H9 (cell line): ENCODE data around the gene FFAR3. TPM values are rescaled to one million over a fixed set of nuclear protein-coding genes. Genes with fewer than 3 reads are reported as not detected.

Experiments used
- DNase-seq: peaks from one replicate; pipeline ENCODE4 v3.0.0-alpha.2; 2017
- H2AFZ ChIP-seq: one replicate; pipeline ENCODE4 v1.6.1; 2013; ENCODE audit warnings: mild to moderate bottlenecking, low read length, control low read depth, moderate library complexity
- H2AK5ac ChIP-seq: 2 replicates; pipeline ENCODE4 v1.6.1; 2013; ENCODE audit warnings: low read length, control low read depth, mixed read lengths; ENCODE audit not compliant: insufficient read length
- H2BK120ac ChIP-seq: one replicate; pipeline ENCODE4 v1.6.1; 2013; ENCODE audit warnings: low read depth, mild to moderate bottlenecking, low read length, control low read depth, inconsistent platforms; ENCODE audit not compliant: poor library complexity, severe bottlenecking
- H2BK12ac ChIP-seq: 2 replicates; pipeline ENCODE4 v1.6.1; 2013; ENCODE audit warnings: low read length, control low read depth, mixed read lengths, low read depth; ENCODE audit not compliant: insufficient read length
- H2BK15ac ChIP-seq: 2 replicates; pipeline ENCODE4 v1.6.1; 2013; ENCODE audit warnings: low read depth, low read length, control low read depth
- H2BK20ac ChIP-seq: one replicate; pipeline ENCODE4 v1.6.1; 2013; ENCODE audit warnings: low read depth, mild to moderate bottlenecking, low read length, control low read depth, inconsistent platforms; ENCODE audit not compliant: poor library complexity, severe bottlenecking
- H2BK5ac ChIP-seq: 2 replicates; pipeline ENCODE4 v1.6.1; 2013; ENCODE audit warnings: low read length, control low read depth, mixed read lengths; ENCODE audit not compliant: insufficient read length
- H3K14ac ChIP-seq: 2 replicates; pipeline ENCODE4 v1.6.1; 2013; ENCODE audit warnings: low read length, control low read depth; ENCODE audit not compliant: insufficient read depth
- H3K18ac ChIP-seq: 2 replicates; pipeline ENCODE4 v1.6.1; 2013; ENCODE audit warnings: low read depth, mild to moderate bottlenecking, mixed read lengths, low read length, control low read depth; ENCODE audit not compliant: insufficient read length
- H3K23ac ChIP-seq: 2 replicates; pipeline ENCODE4 v1.6.1; 2013; ENCODE audit warnings: low read length, control low read depth, mixed read lengths, low read depth; ENCODE audit not compliant: insufficient read length
- H3K23me2 ChIP-seq: 2 replicates; pipeline ENCODE4 v1.6.1; 2013; ENCODE audit warnings: low read depth, mild to moderate bottlenecking, mixed read lengths, low read length, control low read depth; ENCODE audit not compliant: insufficient read length, poor library complexity, severe bottlenecking
- H3K27ac ChIP-seq: 2 replicates; pipeline ENCODE4 v1.5.1; 2013; ENCODE audit warnings: low read length, control low read depth, mixed read lengths, low read depth; ENCODE audit not compliant: insufficient read length
- H3K27me3 ChIP-seq: 2 replicates; pipeline ENCODE4 v1.6.1; 2013; ENCODE audit warnings: low read length, control low read depth, inconsistent platforms; ENCODE audit not compliant: insufficient read depth
- H3K4ac ChIP-seq: 2 replicates; pipeline ENCODE4 v1.6.1; 2013; ENCODE audit warnings: low read depth, mild to moderate bottlenecking, control low read depth, inconsistent platforms, low read length, moderate library complexity
- H3K4me1 ChIP-seq: 2 replicates; pipeline ENCODE4 v1.6.1; 2013; ENCODE audit warnings: low read length, control low read depth, inconsistent platforms; ENCODE audit not compliant: insufficient read depth
- H3K4me2 ChIP-seq: 2 replicates; pipeline ENCODE4 v1.6.1; 2013; ENCODE audit warnings: low read length, control low read depth, mixed read lengths; ENCODE audit not compliant: insufficient read length, insufficient read depth
- H3K56ac ChIP-seq: 2 replicates; pipeline ENCODE4 v1.6.1; 2013; ENCODE audit warnings: low read depth, mild to moderate bottlenecking, mixed read lengths, low read length, control low read depth; ENCODE audit not compliant: insufficient read length
- H3K79me1 ChIP-seq: 2 replicates; pipeline ENCODE4 v1.6.1; 2013; ENCODE audit warnings: low read depth, mild to moderate bottlenecking, moderate library complexity, low read length, control low read depth, inconsistent platforms; ENCODE audit not compliant: insufficient read depth, poor library complexity, severe bottlenecking
- H3K79me2 ChIP-seq: 2 replicates; pipeline ENCODE4 v1.6.1; 2013; ENCODE audit warnings: low read length, control low read depth, inconsistent platforms; ENCODE audit not compliant: insufficient read depth
- H3K9ac ChIP-seq: 2 replicates; pipeline ENCODE4 v1.6.1; 2013; ENCODE audit warnings: low read length, control low read depth, mixed read lengths; ENCODE audit not compliant: insufficient read length; ENCODE audit errors: extremely low read depth
- H3K9me3 ChIP-seq: one replicate; pipeline ENCODE4 v1.6.1; 2013; ENCODE audit warnings: low read depth, low read length, inconsistent platforms; ENCODE audit not compliant: control insufficient read depth
- H3T11ph ChIP-seq: one replicate; pipeline ENCODE4 v1.6.1; 2013; ENCODE audit warnings: mild to moderate bottlenecking, low read length, control low read depth, inconsistent platforms
- H4K20me1 ChIP-seq: one replicate; pipeline ENCODE4 v1.6.1; 2013; ENCODE audit not compliant: control insufficient read depth, insufficient read length, insufficient read depth
- H4K5ac ChIP-seq: 2 replicates; pipeline ENCODE4 v1.6.1; 2013; ENCODE audit warnings: low read depth, mild to moderate bottlenecking, mixed read lengths, low read length, control low read depth; ENCODE audit not compliant: insufficient read length
- H4K8ac ChIP-seq: replicated peaks from 2 replicates; pipeline ENCODE4 v1.6.1; 2013; ENCODE audit warnings: low read length, control low read depth, mixed read lengths, low read depth; ENCODE audit not compliant: insufficient read length
- H4K91ac ChIP-seq: 2 replicates; pipeline ENCODE4 v1.6.1; 2013; ENCODE audit warnings: low read depth, mild to moderate bottlenecking, moderate library complexity, mixed read lengths, low read length, control low read depth; ENCODE audit not compliant: insufficient read length
- H3K27ac Mint-ChIP-seq, 3 experiments: 2 replicates in 2 of 3; 3 replicates in 1 of 3; pipeline ENCODE4 v1.8.0; 2020 to 2021; ENCODE audit warnings: mixed read lengths in 3 of 3, mild to moderate bottlenecking in 1 of 3, moderate library complexity in 1 of 3
- H3K27me3 Mint-ChIP-seq: 2 replicates; pipeline ENCODE4 v1.8.0; 2021; ENCODE audit warnings: low read depth, mild to moderate bottlenecking, moderate library complexity, mixed read lengths
- H3K36me3 Mint-ChIP-seq, 3 experiments: 2 replicates in 2 of 3; 3 replicates in 1 of 3; pipeline ENCODE4 v1.8.0; 2020 to 2021; ENCODE audit warnings: low read depth in 3 of 3, mixed read lengths in 3 of 3; ENCODE audit not compliant: insufficient read depth in 1 of 3
- H3K4me1 Mint-ChIP-seq, 2 experiments: 2 replicates each; pipeline ENCODE4 v1.8.0; 2020; ENCODE audit warnings: mixed read lengths in 2 of 2
- H3K4me3 Mint-ChIP-seq, 2 experiments: 2 replicates in 1 of 2; 3 replicates in 1 of 2; pipeline ENCODE4 v1.8.0; 2020 to 2021; ENCODE audit warnings: mild to moderate bottlenecking in 2 of 2, mixed read lengths in 2 of 2, moderate library complexity in 1 of 2
- H3K9me3 Mint-ChIP-seq, 2 experiments: 2 replicates in 1 of 2; 3 replicates in 1 of 2; pipeline ENCODE4 v1.8.0; 2020; ENCODE audit warnings: mild to moderate bottlenecking in 2 of 2, mixed read lengths in 2 of 2, moderate library complexity in 1 of 2
- CTCF ChIP-seq: fragments of 200-600 bp; sonication (generic); conservative IDR thresholded peaks from 3 replicates; pipeline ENCODE4 v1.8.0; 2021; ENCODE audit warnings: antibody characterized with exemption, mild to moderate bottlenecking
- WGBS: extraction: QIAGEN DNeasy Blood & Tissue Kit; methylation state at CpG from one replicate; pipeline ENCODE4 v1.1.7; 2013; ENCODE audit warnings: missing lambda C conversion rate, low lambda C conversion rate, mixed read lengths; ENCODE audit not compliant: insufficient read length; ENCODE audit errors: extremely low coverage; 5-methylcytosine and 5-hydroxymethylcytosine counted together
- total RNA-seq: library from RNA; stranded (reverse); gene quantifications from 2 replicates; pipeline ENCODE4 v1.2.1, GENCODE V29; 2021

Gene FFAR3
- total RNA-seq, 1 experiment from 2014 or later, result not detected

- H3K27ac ChIP-seq, result no peak overlapping the region
- no peak overlapping the region for H3K27ac Mint-ChIP-seq
- no peak overlapping the region for H4K8ac ChIP-seq
- peaks cover 0 to under 1% of the 10 kb centered on the region in 2 experiments; a peak in 1 of 4 replicates for H3K4me1 Mint-ChIP-seq
- no peak overlapping the region for H2BK20ac ChIP-seq
- H3K56ac ChIP-seq, result no peak overlapping the region
- no peak overlapping the region for H3K23ac ChIP-seq
- H3K4ac ChIP-seq, result no peak overlapping the region
- H4K5ac ChIP-seq, result no peak overlapping the region
- H3K18ac ChIP-seq, result no peak overlapping the region
- H3K27me3 Mint-ChIP-seq, result peaks cover 2% of the 10 kb centered on the region
- H3K9me3 Mint-ChIP-seq, result no peaks in the 10 kb centered on the region
- no peak overlapping the region for H3K4me2 ChIP-seq
- H2BK15ac ChIP-seq, result no peak overlapping the region
- no peaks in the 10 kb centered on the region for H3K27me3 ChIP-seq
- H3K23me2 ChIP-seq, result no peaks in the 10 kb centered on the region
- no peak overlapping the region for H2BK12ac ChIP-seq
- H4K91ac ChIP-seq, result no peak overlapping the region
- H3K79me2 ChIP-seq, result no peaks in the 10 kb centered on the region
- no peak overlapping the region for H2BK120ac ChIP-seq
- no CpG with 5 or more reads among the region's 14 CpGs for WGBS
- no peak overlapping the region for H2AFZ ChIP-seq
- no peaks in the 10 kb centered on the region for H3K9me3 ChIP-seq
- no peak overlapping the region for H3K14ac ChIP-seq
- H3K9ac ChIP-seq, result no peak overlapping the region
- TF ChIP-seq CTCF, result no peak
- no peaks in the 10 kb centered on the region for H4K20me1 ChIP-seq
- H3K4me1 ChIP-seq, result no peaks in the 10 kb centered on the region
- no peaks in the 10 kb centered on the region for H3K79me1 ChIP-seq
- H2AK5ac ChIP-seq, result no peak overlapping the region
- no peak for DNase-seq
- H3K36me3 Mint-ChIP-seq, result no peaks in the 10 kb centered on the region
- H3T11ph ChIP-seq, result no peak overlapping the region
- H3K4me3 Mint-ChIP-seq, result no peak overlapping the region
- H2BK5ac ChIP-seq, result no peak overlapping the region
These were observed 38.1 kb downstream of the FFAR3 start for GRCh38 chr19:35396240-35396885.
